Adrenal gland (tissue), 5 donors: ENCODE results near the gene ZSWIM6.

ENCODE experiments used
- CTCF ChIP-seq, 6 experiments: fragments of 450-650 bp in 4 of 6; fragments of 200-600 bp in 2 of 6; sonication (generic) in 1 of 6; IDR thresholded peaks; 1 replicate in 5 of 6; 2 replicates in 1 of 6; pipeline versions ENCODE4 v1.5.1 to v1.8.0; 2016 to 2021; ENCODE audit warnings: antibody characterized with exemption in 6 of 6, mild to moderate bottlenecking in 2 of 6, moderate library complexity in 1 of 6
- POLR2A ChIP-seq, 2 donors: fragments of 450-650 bp; IDR thresholded peaks; one replicate each; pipeline ENCODE4 v1.6.1; 2017; ENCODE audit warnings: antibody characterized with exemption in 2 of 2, mild to moderate bottlenecking in 2 of 2, moderate library complexity in 1 of 2
- donor health status: DM: no; HTN: no; CAD: no.

DNA sequence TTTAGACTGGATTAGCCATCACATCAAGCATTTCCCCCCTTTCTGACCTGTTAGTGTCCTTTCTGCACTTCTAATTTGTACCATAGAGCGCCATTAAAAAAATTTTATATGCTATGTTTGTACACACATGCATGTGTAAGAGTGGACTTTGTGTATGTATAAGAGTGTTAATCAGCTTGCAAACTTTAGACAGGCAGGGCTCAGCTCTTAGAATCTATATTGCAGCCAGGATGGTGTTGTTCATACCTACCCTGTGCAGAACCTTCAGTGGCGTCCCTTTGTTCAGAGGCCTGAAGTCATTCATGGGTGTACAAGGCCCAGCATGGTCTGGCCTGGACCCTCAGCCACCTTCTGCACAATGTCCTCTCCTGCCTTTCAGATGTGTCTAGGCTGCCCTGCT, 19.7 kb downstream of the ZSWIM6 start:
- TF ChIP-seq POLR2A (IDR thresholded peaks at IDR 0.05) (no peak), CTCF (IDR thresholded peaks at IDR 0.05) (no peak)
